B cell (primary cell): ENCODE results near the gene DDX27. TPM values are rescaled to one million over a fixed set of nuclear protein-coding genes. Genes with fewer than 3 reads are reported as not detected.

Experiments
- ATAC-seq: fragments of 200-7000 bp; cut with Tn5 transposase; one replicate; pipeline ENCODE4 v1.10.0; 2021; ENCODE audit warnings: low read depth, mild to moderate bottlenecking, moderate number of reproducible peaks, moderate library complexity
- CTCF ChIA-PET: fragments of 350-600 bp; sonication (Branson Sonifier 250); formaldehyde crosslinking; loops from one replicate; lab custom pipeline; 2021; ENCODE audit warnings: antibody characterized with exemption, inconsistent platforms; lab: Charles Lee
- POLR2A ChIA-PET: fragments of 350-600 bp; sonication (Branson Sonifier 250); formaldehyde crosslinking; loops from one replicate; lab custom pipeline; 2021; ENCODE audit warnings: antibody characterized with exemption; lab: Charles Lee
- DNase-seq: peaks from one replicate; pipeline ENCODE4 v3.0.0; 2013
- H2AFZ ChIP-seq: 2 replicates; pipeline ENCODE4 v1.6.1; 2012; ENCODE audit warnings: mild to moderate bottlenecking, low read depth, low read length; ENCODE audit not compliant: insufficient read depth, poor library complexity, severe bottlenecking
- H3K27ac ChIP-seq, 2 donors: 1 replicate in 1 of 2; 2 replicates in 1 of 2; pipeline ENCODE4 v1.5.1; 2012 to 2013; ENCODE audit warnings: low read length in 2 of 2, mild to moderate bottlenecking in 2 of 2, moderate library complexity in 1 of 2
- H3K27me3 ChIP-seq, 4 experiments: fragments of 200-600 bp in 1 of 4; sonication (generic) in 1 of 4; replicated peaks in 1 of 4; 1 replicate in 2 of 4; 2 replicates in 2 of 4; pipeline versions ENCODE4 v1.6.1 to v1.7.0; 2013 to 2016; ENCODE audit warnings: low read length in 3 of 4, mild to moderate bottlenecking in 2 of 4, mixed read lengths in 1 of 4, moderate library complexity in 1 of 4; ENCODE audit not compliant: insufficient read depth in 4 of 4, control insufficient read depth in 3 of 4; ENCODE audit errors: control extremely low read depth in 1 of 4
- H3K36me3 ChIP-seq, 2 experiments: replicated peaks in 1 of 2; 1 replicate in 1 of 2; 2 replicates in 1 of 2; pipeline versions ENCODE4 v1.6.1 to v1.7.1; 2013; ENCODE audit warnings: low read length in 1 of 2; ENCODE audit not compliant: insufficient read depth in 2 of 2, control insufficient read depth in 1 of 2; ENCODE audit errors: control extremely low read depth in 1 of 2, extremely low read depth in 1 of 2
- H3K4me1 ChIP-seq, 2 donors: fragments of 200-600 bp in 1 of 2; sonication (generic) in 1 of 2; 1 replicate in 1 of 2; 2 replicates in 1 of 2; pipeline versions ENCODE4 v1.5.1 to v1.6.1; 2013 to 2017; ENCODE audit warnings: low read length in 2 of 2; ENCODE audit not compliant: control insufficient read depth in 2 of 2, insufficient read depth in 2 of 2
- H3K4me2 ChIP-seq: replicated peaks from 2 replicates; pipeline ENCODE3; 2012; ENCODE audit warnings: mild to moderate bottlenecking, low read depth, low read length; ENCODE audit not compliant: poor library complexity, severe bottlenecking
- H3K4me3 ChIP-seq, 5 experiments: fragments of 200-600 bp in 1 of 5; sonication (generic) in 1 of 5; 1 replicate in 3 of 5; 2 replicates in 2 of 5; pipeline versions ENCODE4 v1.5.1 to v1.7.0; 2011 to 2016; ENCODE audit warnings: low read length in 4 of 5, mild to moderate bottlenecking in 4 of 5, low read depth in 2 of 5, control low read depth in 1 of 5, moderate library complexity in 1 of 5; ENCODE audit not compliant: insufficient read depth in 1 of 5; ENCODE audit errors: control extremely low read depth in 1 of 5, extremely low read depth in 1 of 5
- H3K79me2 ChIP-seq: fragments of 200-600 bp; sonication (generic); one replicate; pipeline ENCODE4 v1.6.0; 2016; ENCODE audit warnings: low read length; ENCODE audit not compliant: control insufficient read depth, insufficient read depth
- H3K9ac ChIP-seq: fragments of 200-600 bp; sonication (generic); 2 replicates; pipeline ENCODE4 v1.6.1; 2017; ENCODE audit warnings: mild to moderate bottlenecking, low read length, moderate library complexity
- H3K9me3 ChIP-seq, 3 donors: one replicate each; pipeline versions ENCODE4 v1.6.1 to v1.7.1; 2013; ENCODE audit warnings: low read length in 2 of 3; ENCODE audit not compliant: control insufficient read depth in 2 of 3, insufficient read depth in 1 of 3; ENCODE audit errors: control extremely low read depth in 1 of 3
- H4K20me1 ChIP-seq: 2 replicates; pipeline ENCODE4 v1.6.0; 2012; ENCODE audit warnings: mild to moderate bottlenecking, low read length; ENCODE audit not compliant: insufficient read depth, control insufficient read depth, poor library complexity, severe bottlenecking
- H3K27ac Mint-ChIP-seq: one replicate; pipeline ENCODE4 v1.8.0; 2021; ENCODE audit warnings: mixed read lengths
- H3K27me3 Mint-ChIP-seq: one replicate; pipeline ENCODE4 v1.8.0; 2021; ENCODE audit warnings: mixed read lengths
- H3K4me1 Mint-ChIP-seq: one replicate; pipeline ENCODE4 v1.8.0; 2021; ENCODE audit warnings: mixed read lengths
- H3K4me3 Mint-ChIP-seq: one replicate; pipeline ENCODE4 v1.8.0; 2021; ENCODE audit warnings: mixed read lengths
- H3K9me3 Mint-ChIP-seq: one replicate; pipeline ENCODE4 v1.8.0; 2022; ENCODE audit warnings: mixed read lengths; ENCODE audit not compliant: insufficient read depth
- CTCF ChIP-seq: fragments of 200-600 bp; IDR thresholded peaks from one replicate; pipeline ENCODE4 v1.8.0; 2022; ENCODE audit warnings: antibody characterized with exemption, mild to moderate bottlenecking
- EZH2 ChIP-seq: IDR thresholded peaks from 2 replicates; pipeline ENCODE4 v1.6.1; 2012; ENCODE audit warnings: borderline replicate concordance, low read depth, mild to moderate bottlenecking, moderate library complexity, low read length; ENCODE audit not compliant: insufficient read depth, poor library complexity, severe bottlenecking
- WGBS: methylation state at CpG from one replicate; pipeline ENCODE4 v1.1.5; 2013; ENCODE audit warnings: missing lambda C conversion rate; ENCODE audit not compliant: insufficient coverage; 5-methylcytosine and 5-hydroxymethylcytosine counted together
- intact Hi-C: fragments of 100-400 bp; cut with micrococcal nuclease; formaldehyde crosslinking; loops from one replicate; pipeline ENCODE4 v1.10.0; 2022
- polyA plus RNA-seq: library from polyadenylated mRNA; depleted of rRNA; stranded (reverse); fragments of >200 nt; gene quantifications from 2 replicates; pipeline ENCODE4 v1.2.3, GENCODE V29; 2012
- total RNA-seq, 2 donors: library from RNA; stranded (reverse); fragments of 120-200 nt in 1 of 2; gene quantifications; 1 replicate in 1 of 2; 2 replicates in 1 of 2; pipeline versions ENCODE4 v1.2.3 to v1.2.4, GENCODE V29; 2013 to 2022

The DDX27 gene
- total and polyA plus RNA-seq, 2 donors (not counting 1 experiment from before 2014, with no cell fraction given) = 55.0 to 74.6 TPM

GRCh38 chr20:49230021-49230420, 10.8 kb downstream of the DDX27 start:
- H3K4me2 ChIP-seq = peak overlapping the region; percentile 44
- Mint-ChIP-seq H3K27ac (peak overlapping the region; percentile 84), H3K4me3 (no peak overlapping the region), H3K27me3 (no peaks in the 10 kb centered on the region), H3K4me1 (peaks cover 16% of the 10 kb centered on the region), H3K9me3 (no peaks in the 10 kb centered on the region)
- peaks cover 14 to 20% of the 10 kb centered on the region in 2 donors for H3K4me1 ChIP-seq
- H3K4me3 ChIP-seq = no peak overlapping the region
- no peaks in the 10 kb centered on the region for H3K27me3 ChIP-seq
- no peak for ATAC-seq
- intact Hi-C loops = no loop called here
- peaks cover 24% of the 10 kb centered on the region for H3K79me2 ChIP-seq
- no peak for TF ChIP-seq CTCF
- no peak for TF ChIP-seq EZH2
- H3K27ac ChIP-seq = peak overlapping the region; percentile 64 to 78
- CTCF ChIA-PET = interaction anchor here (0.6 to 2.8 kb wide), 5 partner anchors 13 to 131 kb away, joined by 3 to 16 read pairs (median 3); no protein-coding TSS in a partner anchor
- peaks cover 7% of the 10 kb centered on the region for H4K20me1 ChIP-seq
- POLR2A ChIA-PET = no interaction called here
- H3K36me3 ChIP-seq = peaks cover 3 to 83% of the 10 kb centered on the region in 2 experiments
- no peak overlapping the region for H3K9ac ChIP-seq
- H2AFZ ChIP-seq = peak overlapping the region; percentile 34
- WGBS = 90% methylated on average over 10 of the region's 10 CpGs
- H3K9me3 ChIP-seq = no peaks in the 10 kb centered on the region
- no peak for DNase-seq

- no peak overlapping the region for H3K9ac ChIP-seq
- peaks cover 16% of the 10 kb centered on the region for H3K4me1 Mint-ChIP-seq
Measured at GRCh38 chr20:49230561-49231133, 11.4 kb downstream of the DDX27 start.

More at GRCh38 chr20:49230561-49231133, 11.4 kb downstream of the DDX27 start:
- peak overlapping the region; percentile 34 for H2AFZ ChIP-seq
- H3K9me3 ChIP-seq = no peaks in the 10 kb centered on the region
- DNase-seq (peak; percentile 78), ATAC-seq (peak; percentile 95)
- H3K9me3 Mint-ChIP-seq = no peaks in the 10 kb centered on the region
- H3K27me3 ChIP-seq = no peaks in the 10 kb centered on the region
- TF ChIP-seq EZH2 = no peak
- TF ChIP-seq CTCF = no peak
- peaks cover 14 to 20% of the 10 kb centered on the region in 2 donors for H3K4me1 ChIP-seq
- WGBS = 34% methylated on average over 2 of the region's 8 CpGs
- H3K79me2 ChIP-seq = peaks cover 26% of the 10 kb centered on the region
- CTCF ChIA-PET = interaction anchor here (1.1 to 2.8 kb wide), 4 partner anchors 14 to 98 kb away, joined by 3 to 16 read pairs (median 4); no protein-coding TSS in a partner anchor
- H3K4me3 Mint-ChIP-seq = peak overlapping the region; percentile 32
- intact Hi-C loops = no loop called here
- peaks cover 7% of the 10 kb centered on the region for H4K20me1 ChIP-seq
- no peak overlapping the region for H3K4me3 ChIP-seq
- H3K4me2 ChIP-seq = peak overlapping the region; percentile 44
- peak overlapping the region; percentile 64 to 78 for H3K27ac ChIP-seq
- peaks cover 3 to 84% of the 10 kb centered on the region in 2 experiments for H3K36me3 ChIP-seq
- H3K27me3 Mint-ChIP-seq = no peaks in the 10 kb centered on the region
- H3K27ac Mint-ChIP-seq = peak overlapping the region; percentile 84
- POLR2A ChIA-PET = no interaction called here
